Astrocyte of the spinal cord (primary cell): ENCODE data around the gene STXBP5L.
A peak's percentile ranks its signal among the peaks of the same experiment; 100 is the strongest.

Experiments
- DNase-seq: peaks from one replicate; pipeline ENCODE4 v3.0.0; 2011; ENCODE audit warnings: low read depth, low spot score
- H3K4me3 ChIP-seq: 2 replicates; pipeline ENCODE4 v1.5.1; 2011; ENCODE audit warnings: low read depth, mild to moderate bottlenecking, low read length, moderate library complexity
- in situ Hi-C: cut with HindIII; loops from 2 replicates; pipeline ENCODE4 v1.10.0; 2017; ENCODE audit warnings: low sequenced_read_pairs
- TF ChIP-seq, protein P1 (sequence below): IDR thresholded peaks from 2 replicates; pipeline ENCODE4 v1.5.1; 2012; ENCODE audit warnings: low read depth, mild to moderate bottlenecking, low read length, inconsistent platforms

Gene STXBP5L

DNA sequence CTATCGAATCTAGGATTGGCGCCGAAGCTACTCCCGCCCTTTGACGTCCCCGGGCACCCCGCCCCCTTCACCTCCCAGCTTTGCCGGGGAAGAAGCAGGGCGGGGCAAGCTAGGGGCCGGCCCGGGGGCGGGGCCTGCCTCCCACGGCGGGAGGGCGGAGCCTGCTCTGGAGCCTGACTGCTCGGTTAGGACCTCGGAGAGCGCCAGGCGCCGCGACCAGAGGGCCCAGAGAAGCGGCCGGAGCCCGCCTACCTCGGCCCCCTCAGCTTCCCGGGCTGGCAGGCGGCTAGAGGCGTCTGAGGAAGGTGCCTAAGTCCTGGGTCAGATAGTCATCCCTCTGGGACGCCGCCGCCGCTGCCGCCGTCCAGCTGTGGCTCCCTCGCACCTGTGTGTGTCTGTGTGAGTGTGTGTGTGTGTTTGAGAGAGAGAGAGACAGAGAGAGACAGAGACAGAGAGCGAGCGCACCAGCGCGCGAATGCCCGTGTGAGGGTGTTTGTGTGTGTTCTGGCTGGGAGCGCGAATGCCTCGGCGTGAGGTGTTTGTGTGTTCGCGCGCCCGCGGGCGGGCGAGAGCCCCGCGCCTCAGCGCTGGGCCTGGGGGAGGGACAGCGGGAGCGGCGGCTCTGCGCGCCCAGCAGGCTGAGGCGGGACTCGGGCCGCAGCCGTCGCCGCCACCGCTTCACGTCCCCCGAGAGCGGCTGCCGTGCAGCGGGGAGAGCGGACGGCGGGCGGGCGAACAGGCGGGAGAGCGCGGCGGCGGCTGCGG lies at the start of gene STXBP5L:
Gene STXBP5L (plus strand): TSS at position 176 of the 765 bp plus-strand sequence. CDS start 1,374 bp downstream, outside the sequence.
- in situ Hi-C loops, result no loop called here
- TF ChIP-seq, protein P1, sequence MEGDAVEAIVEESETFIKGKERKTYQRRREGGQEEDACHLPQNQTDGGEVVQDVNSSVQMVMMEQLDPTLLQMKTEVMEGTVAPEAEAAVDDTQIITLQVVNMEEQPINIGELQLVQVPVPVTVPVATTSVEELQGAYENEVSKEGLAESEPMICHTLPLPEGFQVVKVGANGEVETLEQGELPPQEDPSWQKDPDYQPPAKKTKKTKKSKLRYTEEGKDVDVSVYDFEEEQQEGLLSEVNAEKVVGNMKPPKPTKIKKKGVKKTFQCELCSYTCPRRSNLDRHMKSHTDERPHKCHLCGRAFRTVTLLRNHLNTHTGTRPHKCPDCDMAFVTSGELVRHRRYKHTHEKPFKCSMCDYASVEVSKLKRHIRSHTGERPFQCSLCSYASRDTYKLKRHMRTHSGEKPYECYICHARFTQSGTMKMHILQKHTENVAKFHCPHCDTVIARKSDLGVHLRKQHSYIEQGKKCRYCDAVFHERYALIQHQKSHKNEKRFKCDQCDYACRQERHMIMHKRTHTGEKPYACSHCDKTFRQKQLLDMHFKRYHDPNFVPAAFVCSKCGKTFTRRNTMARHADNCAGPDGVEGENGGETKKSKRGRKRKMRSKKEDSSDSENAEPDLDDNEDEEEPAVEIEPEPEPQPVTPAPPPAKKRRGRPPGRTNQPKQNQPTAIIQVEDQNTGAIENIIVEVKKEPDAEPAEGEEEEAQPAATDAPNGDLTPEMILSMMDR, result no peak
- peak; percentile 78 for DNase-seq
- peak within 1 kb of the TSS; percentile 36 for H3K4me3 ChIP-seq

DNA sequence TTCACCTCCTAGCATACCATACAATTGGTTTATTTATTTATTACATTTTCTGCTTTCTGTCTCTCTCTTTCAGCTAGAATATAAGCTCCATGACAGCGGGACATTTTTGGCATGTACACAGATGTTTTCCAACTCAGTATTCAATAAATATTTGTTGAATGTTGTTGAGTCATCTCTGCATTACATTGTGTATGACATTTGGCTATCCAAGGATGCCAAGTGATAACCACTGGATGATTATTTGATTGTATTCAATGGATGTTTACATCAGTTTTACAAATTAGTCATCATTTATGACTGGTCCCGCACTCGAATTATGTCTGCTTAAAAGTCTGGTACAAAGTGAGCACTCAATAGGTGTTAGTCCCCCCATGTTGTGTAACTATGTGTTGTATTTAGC lies 49.5 kb upstream of the STXBP5L start:
- in situ Hi-C loops, result no loop called here
- no peak for DNase-seq
- TF ChIP-seq, protein P1, result no peak
- H3K4me3 ChIP-seq, result no peak overlapping the region

DNA sequence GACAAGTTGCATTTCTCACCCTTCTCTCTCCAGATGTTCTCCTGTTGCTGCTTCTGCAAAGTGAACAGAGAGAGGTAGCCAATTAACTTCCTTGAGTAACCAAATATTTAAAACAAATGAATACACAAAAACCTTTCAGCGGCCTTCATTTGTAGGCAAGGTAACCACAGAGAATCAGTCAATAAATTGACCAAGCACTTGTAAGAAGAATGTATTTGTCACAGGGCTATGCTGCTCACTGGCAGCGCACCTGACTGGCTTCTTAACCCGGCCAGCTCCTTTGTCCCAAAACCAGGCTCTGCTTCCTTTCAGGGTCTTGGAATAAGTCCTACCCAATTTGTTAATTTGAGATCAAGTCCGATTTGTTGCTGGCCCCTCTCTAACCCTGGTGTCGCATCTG lies 43.5 kb upstream of the STXBP5L start:
- DNase-seq, result no peak
- in situ Hi-C loops, result no loop called here
- no peak overlapping the region for H3K4me3 ChIP-seq
- TF ChIP-seq, protein P1, result no peak

DNA sequence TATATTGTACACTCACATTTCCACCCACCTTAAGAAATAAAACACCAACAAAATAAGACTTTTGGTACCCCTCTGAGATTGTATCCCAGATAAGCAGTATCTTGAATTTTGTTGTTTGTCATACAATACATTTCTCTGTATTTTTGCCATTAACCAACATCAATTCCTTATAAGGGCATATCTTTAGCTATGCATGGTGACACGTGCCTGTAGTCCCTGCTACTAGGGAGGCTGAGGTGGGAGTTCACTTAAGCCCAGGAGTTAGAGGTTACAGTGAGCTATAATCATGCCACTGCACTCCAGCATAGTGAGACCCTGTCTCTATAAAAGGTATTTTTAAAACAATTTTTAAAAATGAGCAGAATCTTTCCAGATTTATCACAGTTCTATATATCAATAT lies 32.5 kb upstream of the STXBP5L start:
- in situ Hi-C loops, result no loop called here
- TF ChIP-seq, protein P1, result no peak

DNA sequence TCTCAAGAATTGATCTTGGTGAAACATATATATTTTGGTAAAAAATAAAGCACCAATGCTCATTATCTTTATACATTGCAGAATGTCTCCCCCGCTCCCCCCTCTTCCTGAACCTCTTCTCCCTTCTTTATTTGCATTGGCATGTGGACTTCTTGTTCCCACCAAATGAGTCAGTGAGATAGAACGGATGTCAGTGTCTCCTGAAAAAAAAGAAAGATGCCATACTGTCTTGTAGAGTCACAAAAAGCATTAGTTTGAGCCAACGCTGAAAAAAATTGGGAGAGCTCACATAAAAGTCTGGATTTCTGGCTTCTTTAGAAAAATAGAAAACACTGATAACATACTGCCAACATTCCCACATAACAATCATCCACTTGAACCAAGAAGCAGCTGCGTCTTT lies 32.0 kb upstream of the STXBP5L start:
- TF ChIP-seq, protein P1, result no peak
- in situ Hi-C loops, result no loop called here
- DNase-seq, result no peak
- no peak overlapping the region for H3K4me3 ChIP-seq

More for the DNA sequence above, 32.5 kb upstream of the STXBP5L start:
- no peak for DNase-seq
- no peak overlapping the region for H3K4me3 ChIP-seq

DNA sequence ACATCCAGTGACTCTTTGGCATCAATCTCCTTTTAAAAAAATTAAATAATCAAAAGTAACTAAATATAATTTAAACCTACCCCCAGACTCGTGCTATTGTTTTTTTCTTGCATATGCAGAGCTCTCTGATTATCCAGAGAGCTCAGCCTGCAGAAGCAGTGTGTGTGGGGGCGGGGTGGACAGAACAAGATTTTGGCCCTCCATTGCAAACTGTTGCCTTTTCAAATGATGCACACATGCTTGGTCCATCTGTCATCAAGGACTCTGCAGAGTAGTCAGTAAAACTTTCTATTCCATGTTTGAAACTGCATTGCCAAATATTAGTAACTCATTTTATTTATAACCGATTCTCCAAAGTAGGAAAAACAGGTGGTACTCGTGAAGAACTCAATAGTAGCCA lies 28.6 kb upstream of the STXBP5L start:
- in situ Hi-C loops, result no loop called here
- DNase-seq, result no peak
- H3K4me3 ChIP-seq, result no peak overlapping the region
- TF ChIP-seq, protein P1, result no peak
